HepG2 (cell line): ENCODE data around the gene NUAK2.

Source experiments
- EP300 ChIP-seq, 3 experiments: sonication (generic) in 1 of 3; formaldehyde crosslinking in 1 of 3; IDR thresholded peaks; 2 replicates each; pipeline versions ENCODE4 v1.5.1 to v1.6.1; 2011 to 2020; ENCODE audit warnings: low read depth in 2 of 3, low read length in 2 of 3, borderline replicate concordance in 1 of 3, improper control_type of control experiment in 1 of 3, mild to moderate bottlenecking in 1 of 3, missing genetic modification reagents in 1 of 3, moderate library complexity in 1 of 3
- GABPA ChIP-seq, 2 experiments: IDR thresholded peaks; 2 replicates each; pipeline ENCODE4 v1.6.1; 2011 to 2016; ENCODE audit warnings: low read depth in 2 of 2, low read length in 1 of 2, missing biosample characterization in 1 of 2, missing genetic modification characterization in 1 of 2
- JUND ChIP-seq: sonication (generic); formaldehyde crosslinking; IDR thresholded peaks from 2 replicates; pipeline ENCODE4 v1.8.0; 2022; ENCODE audit warnings: mild to moderate bottlenecking, missing genetic modification reagents
- MED1 ChIP-seq: sonication (generic); formaldehyde crosslinking; IDR thresholded peaks from 2 replicates; pipeline ENCODE4 v1.4.0; 2020; ENCODE audit warnings: missing genetic modification reagents
- MEIS1 ChIP-seq: sonication (generic); formaldehyde crosslinking; IDR thresholded peaks from 2 replicates; pipeline ENCODE4 v1.9.0; 2021; ENCODE audit warnings: mild to moderate bottlenecking, missing genetic modification reagents, moderate library complexity, borderline replicate concordance
- SNRNP70 ChIP-seq: fragments of 200-400 bp; formaldehyde crosslinking; IDR thresholded peaks from 2 replicates; pipeline ENCODE4 v1.6.1; 2017; ENCODE audit warnings: mild to moderate bottlenecking, low read depth, low read length, moderate library complexity
- SP1 ChIP-seq, 2 experiments: fragments of 450-650 bp in 1 of 2; sonication (generic) in 1 of 2; formaldehyde crosslinking in 1 of 2; IDR thresholded peaks; 2 replicates each; pipeline versions ENCODE4 v1.4.0 to v1.6.1; 2016 to 2020; ENCODE audit warnings: missing genetic modification reagents in 1 of 2
- ZNF331 ChIP-seq: sonication (generic); formaldehyde crosslinking; IDR thresholded peaks from 2 replicates; pipeline ENCODE4 v1.4.0; 2020; ENCODE audit warnings: missing genetic modification reagents
- ZNF746 ChIP-seq: sonication (generic); formaldehyde crosslinking; IDR thresholded peaks from 2 replicates; pipeline ENCODE4 v1.8.0; 2022; ENCODE audit warnings: mild to moderate bottlenecking, missing genetic modification reagents
- TF ChIP-seq, protein P1 (sequence below): sonication (generic); formaldehyde crosslinking; IDR thresholded peaks from 2 replicates; pipeline ENCODE4 v1.8.0; 2022; ENCODE audit warnings: mild to moderate bottlenecking, missing genetic modification reagents, borderline replicate concordance
- TF ChIP-seq, protein P2 (sequence below): IDR thresholded peaks from 2 replicates; pipeline ENCODE4 v1.6.1; 2016; ENCODE audit warnings: missing compliant biosample characterization, missing genetic modification reagents, borderline replicate concordance
- TF ChIP-seq, protein P3 (sequence below): sonication (generic); formaldehyde crosslinking; IDR thresholded peaks from 2 replicates; pipeline ENCODE4 v1.8.0; 2022; ENCODE audit warnings: low read depth, missing genetic modification reagents

DNA sequence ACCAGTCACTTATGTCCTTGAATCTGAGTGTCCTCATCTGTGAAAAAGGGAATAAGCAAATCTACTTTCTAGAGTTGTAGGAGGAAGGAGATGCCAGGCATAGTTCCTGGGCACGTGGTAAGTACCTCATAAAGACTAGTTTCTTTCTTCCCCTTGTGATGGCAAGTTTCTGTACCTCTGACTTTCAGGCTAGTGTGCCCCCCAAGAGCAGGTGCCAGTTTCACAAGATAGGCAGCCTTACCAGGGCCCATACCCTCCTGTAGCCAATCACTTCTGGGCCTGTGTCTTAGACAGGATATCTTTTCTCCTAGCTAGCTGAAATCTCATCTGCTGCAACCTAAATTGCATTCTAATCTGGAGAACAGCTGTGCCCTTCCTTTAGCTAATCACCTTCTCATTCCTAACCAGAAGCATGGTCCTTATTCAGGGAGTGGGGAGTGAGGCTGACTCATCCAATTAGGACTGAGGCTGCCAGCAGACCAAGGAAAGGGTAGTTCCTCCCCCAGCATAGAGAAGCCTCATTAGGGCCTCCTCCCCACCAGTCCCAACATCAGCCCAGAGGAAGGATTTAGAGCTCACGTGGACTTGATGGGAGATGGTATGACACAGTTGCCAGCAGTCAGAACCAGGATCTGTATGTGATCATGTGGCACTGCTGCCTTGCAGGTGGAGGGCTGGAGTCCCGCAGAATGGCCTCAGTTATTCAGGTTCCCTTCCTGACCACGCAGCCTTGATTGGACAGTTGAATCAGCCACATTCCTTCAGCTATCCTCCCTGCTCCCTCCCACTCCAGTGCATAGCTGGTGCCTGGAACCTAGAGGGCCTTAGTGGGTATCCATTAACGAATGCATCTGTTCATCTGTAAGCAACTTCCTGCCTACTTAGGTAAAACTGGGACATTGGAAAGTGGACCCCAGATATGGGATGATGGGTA is 27.3 kb upstream of the NUAK2 start:
- TF ChIP-seq SNRNP70 (no peak), MED1 (CRISPR knock-in tag) (no peak), MEIS1 (CRISPR knock-in tag) (no peak), SP1 (IDR thresholded peaks at IDR 0.05) (no peak), SP1 (CRISPR knock-in tag; IDR thresholded peaks at IDR 0.05) (no peak), GABPA (IDR thresholded peaks at IDR 0.05; ENCODE audit: low read depth, low read length) (no peak), GABPA (CRISPR knock-in tag; IDR thresholded peaks at IDR 0.05; ENCODE audit: low read depth) (no peak), EP300 (IDR thresholded peaks at IDR 0.05; ENCODE audit: low read depth in 2 of 2, low read length in 2 of 2) (no peak), EP300 (CRISPR knock-in tag; IDR thresholded peaks at IDR 0.05; ENCODE audit: borderline replicate concordance) (no peak), JUND (CRISPR knock-in tag) (no peak), ZNF331 (no peak), ZNF746 (CRISPR knock-in tag) (no peak)
- TF ChIP-seq, protein P1, sequence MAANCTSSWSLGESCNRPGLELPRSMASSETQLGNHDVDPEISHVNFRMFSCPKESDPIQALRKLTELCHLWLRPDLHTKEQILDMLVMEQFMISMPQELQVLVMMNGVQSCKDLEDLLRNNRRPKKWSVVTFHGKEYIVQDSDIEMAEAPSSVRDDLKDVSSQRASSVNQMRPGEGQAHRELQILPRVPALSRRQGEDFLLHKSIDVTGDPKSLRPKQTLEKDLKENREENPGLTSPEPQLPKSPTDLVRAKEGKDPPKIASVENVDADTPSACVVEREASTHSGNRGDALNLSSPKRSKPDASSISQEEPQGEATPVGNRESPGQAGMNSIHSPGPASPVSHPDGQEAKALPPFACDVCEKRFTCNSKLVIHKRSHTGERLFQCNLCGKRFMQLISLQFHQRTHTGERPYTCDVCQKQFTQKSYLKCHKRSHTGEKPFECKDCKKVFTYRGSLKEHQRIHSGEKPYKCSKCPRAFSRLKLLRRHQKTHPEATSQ (CRISPR knock-in tag), result no peak
- TF ChIP-seq, protein P2, sequence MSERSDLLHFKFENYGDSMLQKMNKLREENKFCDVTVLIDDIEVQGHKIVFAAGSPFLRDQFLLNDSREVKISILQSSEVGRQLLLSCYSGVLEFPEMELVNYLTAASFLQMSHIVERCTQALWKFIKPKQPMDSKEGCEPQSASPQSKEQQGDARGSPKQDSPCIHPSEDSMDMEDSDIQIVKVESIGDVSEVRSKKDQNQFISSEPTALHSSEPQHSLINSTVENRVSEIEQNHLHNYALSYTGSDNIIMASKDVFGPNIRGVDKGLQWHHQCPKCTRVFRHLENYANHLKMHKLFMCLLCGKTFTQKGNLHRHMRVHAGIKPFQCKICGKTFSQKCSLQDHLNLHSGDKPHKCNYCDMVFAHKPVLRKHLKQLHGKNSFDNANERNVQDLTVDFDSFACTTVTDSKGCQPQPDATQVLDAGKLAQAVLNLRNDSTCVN, result no peak
- TF ChIP-seq, protein P3, sequence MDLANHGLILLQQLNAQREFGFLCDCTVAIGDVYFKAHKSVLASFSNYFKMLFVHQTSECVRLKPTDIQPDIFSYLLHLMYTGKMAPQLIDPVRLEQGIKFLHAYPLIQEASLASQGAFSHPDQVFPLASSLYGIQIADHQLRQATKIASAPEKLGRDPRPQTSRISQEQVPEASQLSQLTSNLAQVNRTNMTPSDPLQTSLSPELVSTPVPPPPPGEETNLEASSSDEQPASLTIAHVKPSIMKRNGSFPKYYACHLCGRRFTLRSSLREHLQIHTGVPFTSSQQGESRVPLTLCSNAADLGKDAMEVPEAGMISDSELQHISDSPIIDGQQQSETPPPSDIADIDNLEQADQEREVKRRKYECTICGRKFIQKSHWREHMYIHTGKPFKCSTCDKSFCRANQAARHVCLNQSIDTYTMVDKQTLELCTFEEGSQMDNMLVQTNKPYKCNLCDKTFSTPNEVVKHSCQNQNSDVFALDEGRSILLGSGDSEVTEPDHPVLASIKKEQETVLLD (CRISPR knock-in tag), result no peak
